A673 (cell line): ENCODE results near the gene SLC25A41. TPM values are rescaled to one million over a fixed set of nuclear protein-coding genes. Genes with fewer than 3 reads are reported as not detected.

Source experiments
- BruUV-seq: library from RNA; stranded (reverse); fragments of 400-500 nt; replicated peaks from 2 replicates; lab custom pipeline; 2021; lab: Mats Ljungman, UMichigan
- CTCF ChIA-PET: fragments of 300-600 bp; sonication (Branson Sonifier 250); formaldehyde crosslinking; loops from one replicate; lab custom pipeline; 2022; ENCODE audit warnings: antibody characterized with exemption; lab: Charles Lee
- POLR2A ChIA-PET: fragments of 300-600 bp; sonication (Branson Sonifier 250); formaldehyde crosslinking; loops from one replicate; lab custom pipeline; 2022; ENCODE audit warnings: antibody characterized with exemption; ENCODE audit not compliant: low non-redundant PET; lab: Charles Lee
- DNase-seq: peaks from one replicate; pipeline ENCODE4 v3.0.0-alpha.2; 2015; ENCODE audit warnings: low spot score
- H3K27ac ChIP-seq: fragments of 200-600 bp; sonication (generic); 2 replicates; pipeline ENCODE4 v1.5.1; 2016; ENCODE audit warnings: mixed run types, low read depth, mild to moderate bottlenecking, mixed read lengths, antibody characterized with exemption, low read length; ENCODE audit not compliant: poor library complexity, severe bottlenecking
- H3K27me3 ChIP-seq: fragments of 200-600 bp; sonication (generic); replicated peaks from 2 replicates; pipeline ENCODE4 v1.6.1; 2017; ENCODE audit warnings: mixed run types, low read depth, mild to moderate bottlenecking, mixed read lengths, antibody characterized with exemption, low read length; ENCODE audit not compliant: insufficient read depth, poor library complexity
- H3K36me3 ChIP-seq: fragments of 200-600 bp; sonication (generic); 2 replicates; pipeline ENCODE4 v1.6.1; 2016; ENCODE audit warnings: mixed run types, mild to moderate bottlenecking, mixed read lengths, antibody characterized with exemption, low read length; ENCODE audit not compliant: insufficient read depth, poor library complexity, severe bottlenecking
- H3K4me1 ChIP-seq: fragments of 200-600 bp; sonication (generic); 2 replicates; pipeline ENCODE4 v1.6.1; 2017; ENCODE audit warnings: mixed run types, mild to moderate bottlenecking, mixed read lengths, antibody characterized with exemption, low read length; ENCODE audit not compliant: insufficient read depth, poor library complexity, severe bottlenecking
- H3K4me3 ChIP-seq: fragments of 200-600 bp; sonication (generic); 2 replicates; pipeline ENCODE4 v1.5.1; 2016; ENCODE audit warnings: low read depth, mixed run types, mild to moderate bottlenecking, mixed read lengths, low read length; ENCODE audit not compliant: poor library complexity, severe bottlenecking
- H3K9me3 ChIP-seq: fragments of 200-600 bp; sonication (generic); 2 replicates; pipeline ENCODE4 v1.6.1; 2016; ENCODE audit warnings: mixed run types, low read depth, mild to moderate bottlenecking, mixed read lengths, antibody characterized with exemption, low read length; ENCODE audit not compliant: poor library complexity, severe bottlenecking
- EZH2 ChIP-seq: fragments of 200-600 bp; sonication (generic); IDR thresholded peaks from 2 replicates; pipeline ENCODE4 v1.6.1; 2017; ENCODE audit warnings: borderline replicate concordance, low read depth, mild to moderate bottlenecking, mixed read lengths, antibody characterized with exemption, low read length; ENCODE audit not compliant: poor library complexity, severe bottlenecking
- intact Hi-C: fragments of 100-400 bp; cut with micrococcal nuclease; formaldehyde crosslinking; loops from one replicate; pipeline ENCODE4 v1.10.0; 2022; ENCODE audit not compliant: unreplicated experiment
- total RNA-seq: library from RNA; stranded (reverse); gene quantifications from 2 replicates; pipeline ENCODE4 v1.2.3, GENCODE V29; 2021
- TF ChIP-seq, protein P1 (sequence below): fragments of 300-800, 200-600 bp; sonication (generic); conservative IDR thresholded peaks from 2 replicates; pipeline ENCODE4 v1.5.1; 2017; ENCODE audit warnings: low read depth, mild to moderate bottlenecking, antibody characterized with exemption, low read length, moderate library complexity, mixed read lengths

The SLC25A41 gene
- total RNA-seq, 1 experiment from 2014 or later, result 0.39 TPM

DNA sequence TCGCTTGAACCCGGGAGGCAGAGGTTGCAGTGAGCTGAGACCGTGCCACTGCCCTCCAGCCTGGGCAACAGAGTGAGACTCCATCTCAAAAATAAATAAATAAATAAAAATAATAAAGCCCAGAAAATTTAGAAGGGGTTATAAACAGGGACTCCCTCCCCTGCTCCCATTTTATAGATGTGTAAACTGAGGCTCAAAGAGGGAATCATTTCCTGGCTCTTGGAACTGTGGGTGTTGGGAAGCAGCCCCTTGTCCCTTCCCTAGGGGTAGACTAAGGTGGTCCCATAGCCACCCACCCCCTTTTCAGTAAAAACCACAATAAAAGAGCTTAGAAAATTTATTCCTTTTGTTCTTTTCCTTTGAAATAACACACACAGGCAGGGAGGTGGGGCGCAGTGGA lies 6.2 kb upstream of the SLC25A41 start:
- intact Hi-C loops, result no loop called here
- CTCF ChIA-PET, result no interaction called here
- H3K4me1 ChIP-seq, result no peaks in the 10 kb centered on the region
- no peak for DNase-seq
- H3K27me3 ChIP-seq, result no peaks in the 10 kb centered on the region
- H3K27ac ChIP-seq, result no peak overlapping the region
- TF ChIP-seq, protein P1, sequence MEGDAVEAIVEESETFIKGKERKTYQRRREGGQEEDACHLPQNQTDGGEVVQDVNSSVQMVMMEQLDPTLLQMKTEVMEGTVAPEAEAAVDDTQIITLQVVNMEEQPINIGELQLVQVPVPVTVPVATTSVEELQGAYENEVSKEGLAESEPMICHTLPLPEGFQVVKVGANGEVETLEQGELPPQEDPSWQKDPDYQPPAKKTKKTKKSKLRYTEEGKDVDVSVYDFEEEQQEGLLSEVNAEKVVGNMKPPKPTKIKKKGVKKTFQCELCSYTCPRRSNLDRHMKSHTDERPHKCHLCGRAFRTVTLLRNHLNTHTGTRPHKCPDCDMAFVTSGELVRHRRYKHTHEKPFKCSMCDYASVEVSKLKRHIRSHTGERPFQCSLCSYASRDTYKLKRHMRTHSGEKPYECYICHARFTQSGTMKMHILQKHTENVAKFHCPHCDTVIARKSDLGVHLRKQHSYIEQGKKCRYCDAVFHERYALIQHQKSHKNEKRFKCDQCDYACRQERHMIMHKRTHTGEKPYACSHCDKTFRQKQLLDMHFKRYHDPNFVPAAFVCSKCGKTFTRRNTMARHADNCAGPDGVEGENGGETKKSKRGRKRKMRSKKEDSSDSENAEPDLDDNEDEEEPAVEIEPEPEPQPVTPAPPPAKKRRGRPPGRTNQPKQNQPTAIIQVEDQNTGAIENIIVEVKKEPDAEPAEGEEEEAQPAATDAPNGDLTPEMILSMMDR, result no peak
- TF ChIP-seq EZH2, result no peak
- POLR2A ChIA-PET, result no interaction called here
- no TSS peak for BruUV-seq
- H3K4me3 ChIP-seq, result no peak overlapping the region
- H3K36me3 ChIP-seq, result no peaks in the 10 kb centered on the region
- H3K9me3 ChIP-seq, result no peaks in the 10 kb centered on the region

GRCh38 chr19:6433165-6433564 lies 398 bp downstream of the SLC25A41 start:
- CTCF ChIA-PET, result no interaction called here

GRCh38 chr19:6431891-6432290 lies 1.7 kb downstream of the SLC25A41 start:
- no peaks in the 10 kb centered on the region for H3K4me1 ChIP-seq
- no peaks in the 10 kb centered on the region for H3K9me3 ChIP-seq
- POLR2A ChIA-PET, result no interaction called here
- H3K27me3 ChIP-seq, result no peaks in the 10 kb centered on the region
- no peaks in the 10 kb centered on the region for H3K36me3 ChIP-seq
- no peak for TF ChIP-seq EZH2
- TF ChIP-seq, protein P1, result no peak
- CTCF ChIA-PET, result no interaction called here
- BruUV-seq, result no TSS peak
- no peak overlapping the region for H3K27ac ChIP-seq
- H3K4me3 ChIP-seq, result no peak overlapping the region
- DNase-seq, result no peak
- intact Hi-C loops, result no loop called here

More at GRCh38 chr19:6433165-6433564, 398 bp downstream of the SLC25A41 start:
- DNase-seq, result no peak
- Histone ChIP-seq H3K9me3 (no peaks in the 10 kb centered on the region), H3K4me1 (no peaks in the 10 kb centered on the region), H3K27ac (no peak overlapping the region), H3K4me3 (no peak overlapping the region), H3K27me3 (no peaks in the 10 kb centered on the region), H3K36me3 (no peaks in the 10 kb centered on the region)
- POLR2A ChIA-PET, result no interaction called here
- no peak for TF ChIP-seq EZH2
- TF ChIP-seq, protein P1, result no peak
- no TSS peak for BruUV-seq
- intact Hi-C loops, result no loop called here
